ENCODE data around the gene MLST8.
A peak's percentile ranks its signal among the peaks of the same experiment; 100 is the strongest.
"Not testable (repeated sequence)": the region's sequence is repeated elsewhere in the genome, so short reads cannot be mapped to it uniquely, and the experiment has no call there.

MLST8 gene

DNA sequence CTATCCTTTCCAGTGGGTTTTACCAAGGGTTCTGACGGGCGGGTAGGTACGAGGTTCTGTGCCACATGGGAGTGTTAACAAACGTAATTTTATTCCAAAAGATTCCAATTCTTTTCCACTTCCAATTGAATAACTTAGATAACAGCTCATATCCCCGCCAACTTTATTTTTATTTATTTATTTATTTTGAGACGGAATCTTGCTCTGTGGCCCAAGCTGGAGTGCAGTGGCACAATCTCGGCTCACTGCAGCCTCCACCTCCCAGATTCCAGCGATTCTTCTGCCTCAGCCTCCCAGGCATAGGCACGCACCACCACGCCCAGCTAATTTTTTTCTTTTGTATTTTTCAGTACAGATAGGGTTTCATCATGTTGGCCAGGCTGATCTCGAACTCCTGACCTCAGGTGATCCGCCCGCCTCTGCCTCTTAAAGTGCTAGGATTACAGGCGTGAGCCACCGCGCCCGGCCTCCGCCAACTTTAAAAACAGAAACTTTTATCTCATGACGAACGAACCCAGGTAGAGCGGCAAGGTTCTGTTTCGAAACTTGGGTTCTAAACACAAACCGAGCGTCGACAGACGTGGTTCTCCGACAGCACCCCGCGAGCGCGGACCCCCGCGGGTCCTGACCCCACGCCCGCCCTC, 45.5 kb downstream of the MLST8 start:
- peak; percentile 44 for DNase-seq

DNA sequence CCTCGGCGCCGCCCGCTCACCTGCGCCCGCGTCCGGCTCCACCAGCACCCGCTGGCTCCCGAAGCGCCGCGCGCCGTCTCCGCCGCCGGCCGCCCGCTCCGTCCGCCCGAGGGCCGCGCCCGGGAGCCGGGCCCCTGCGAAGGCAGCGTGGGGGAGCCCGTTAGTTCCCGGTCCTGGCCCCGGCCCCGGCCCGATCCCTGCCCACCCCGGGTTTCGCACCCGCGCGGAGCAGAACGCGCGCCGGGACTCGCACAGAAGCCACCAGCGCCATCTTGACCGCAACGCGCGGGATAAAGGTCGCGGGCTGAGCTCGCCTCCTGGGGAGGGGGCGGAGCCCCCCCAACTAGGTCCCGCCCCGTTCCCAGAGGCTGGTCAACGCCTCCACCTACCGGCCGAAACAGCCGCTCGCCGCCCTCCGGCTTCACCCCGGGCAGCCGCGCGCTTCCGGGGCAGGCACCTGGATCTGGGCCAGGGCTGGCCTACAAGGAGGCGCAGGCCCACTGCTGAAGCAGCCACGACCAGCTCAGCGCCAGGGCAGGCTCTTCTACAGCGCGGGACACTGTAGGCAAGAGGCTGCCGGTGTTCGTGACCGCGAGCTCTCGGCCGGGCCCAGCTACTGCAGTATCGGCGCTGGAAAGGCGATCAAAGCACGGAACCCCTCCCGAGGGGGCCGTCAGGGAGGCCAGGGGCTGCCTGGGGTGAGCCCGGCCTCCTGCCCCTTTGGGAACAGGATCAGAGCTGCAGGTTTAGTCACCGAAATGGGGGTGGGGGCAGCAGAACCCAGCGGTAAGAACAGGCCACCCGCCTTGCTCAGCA, 46.2 kb downstream of the MLST8 start, which contains the start of gene ECI1:
TSS of gene ECI1 (minus strand) at position 292 of the 816 bp plus-strand sequence. CDS start at position 271, 21 bp downstream.
- DNase-seq, result peak; percentile 93

DNA sequence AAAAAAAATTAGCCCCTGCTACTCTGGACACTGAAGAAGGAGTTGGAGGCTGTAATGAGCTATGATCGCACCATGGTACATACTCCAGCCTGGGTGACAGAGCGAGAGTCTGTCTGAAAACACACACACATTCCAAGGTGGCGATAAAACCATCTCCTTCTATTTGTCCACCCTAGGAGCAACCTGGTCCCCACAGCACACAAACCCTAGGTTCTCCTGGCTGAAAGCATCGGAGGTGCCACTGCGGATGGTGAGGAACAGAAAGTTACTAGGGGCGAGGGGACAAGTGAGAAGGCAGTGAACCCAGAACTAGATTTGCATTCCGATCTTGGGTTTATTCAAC, 47.5 kb downstream of the MLST8 start:
- DNase-seq, result no peak

DNA sequence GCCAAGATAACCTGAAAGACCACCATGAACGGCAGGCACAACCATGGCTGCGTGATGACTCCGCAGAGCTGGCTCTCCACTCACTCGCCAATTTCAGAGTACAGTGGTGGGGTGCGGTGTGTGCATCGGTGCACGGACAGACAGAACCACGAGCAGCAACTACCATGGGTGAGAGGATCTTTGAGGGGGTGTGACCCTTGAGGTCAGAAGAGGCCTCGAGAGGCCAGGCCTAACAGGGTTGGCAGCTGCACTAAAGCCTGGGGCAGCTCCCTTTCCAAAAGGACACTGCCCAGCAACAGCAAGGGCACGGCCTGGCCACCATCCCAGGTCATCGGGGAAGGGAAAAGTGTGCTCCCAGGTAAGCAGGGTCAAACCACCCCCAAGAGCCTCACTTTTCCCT, 48.0 kb downstream of the MLST8 start:
- no peak for DNase-seq

DNA sequence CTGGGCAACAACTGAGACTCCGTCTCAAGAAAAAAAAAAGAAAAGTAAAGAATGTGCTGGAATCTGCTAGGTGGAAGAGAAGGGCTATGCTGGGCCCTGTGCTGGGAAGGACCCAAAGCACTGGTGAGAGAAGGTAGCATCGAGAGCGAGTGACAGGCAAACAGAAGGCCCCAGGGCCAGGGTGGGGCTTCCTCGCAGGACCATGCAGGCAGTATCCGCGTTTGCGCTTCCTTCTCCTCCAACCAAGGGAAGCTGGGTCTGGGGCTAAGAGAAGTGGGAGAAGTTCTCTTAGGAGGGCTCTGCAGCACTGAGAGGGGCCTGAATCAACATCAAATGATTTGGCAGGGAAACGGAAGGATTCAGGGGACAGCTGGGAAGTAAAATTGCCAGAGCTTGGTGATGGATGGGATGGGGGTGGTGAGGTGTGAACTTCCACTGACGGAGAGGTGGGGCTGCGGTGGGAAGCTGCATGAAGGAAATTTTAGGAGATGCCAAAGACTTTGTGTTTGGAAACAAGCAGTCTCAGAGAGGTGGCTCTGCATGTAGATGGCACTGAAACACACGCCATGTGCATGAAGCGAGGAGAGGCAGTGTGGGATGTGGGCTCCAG, 51.4 kb downstream of the MLST8 start:
- DNase-seq, result no peak

DNA sequence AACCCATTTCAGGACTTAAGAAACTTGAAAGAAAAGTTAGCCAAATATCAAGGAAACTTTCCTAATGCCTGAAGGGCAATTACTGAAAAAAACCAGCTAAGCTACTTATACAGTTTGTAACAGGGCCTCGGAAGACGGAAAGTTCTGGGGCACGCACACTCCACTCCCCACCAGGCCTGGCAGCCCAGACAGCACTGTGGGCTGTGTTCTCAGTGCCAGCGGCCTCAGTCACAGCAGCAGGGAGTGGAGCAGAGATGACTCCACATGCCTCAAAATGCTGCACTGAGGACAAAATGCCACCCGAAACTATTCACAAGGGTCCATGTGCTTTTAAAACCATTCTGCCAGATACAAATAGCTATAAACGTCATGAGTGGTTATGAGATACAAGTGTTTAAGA, 52.5 kb downstream of the MLST8 start:
- DNase-seq, result no peak

DNA sequence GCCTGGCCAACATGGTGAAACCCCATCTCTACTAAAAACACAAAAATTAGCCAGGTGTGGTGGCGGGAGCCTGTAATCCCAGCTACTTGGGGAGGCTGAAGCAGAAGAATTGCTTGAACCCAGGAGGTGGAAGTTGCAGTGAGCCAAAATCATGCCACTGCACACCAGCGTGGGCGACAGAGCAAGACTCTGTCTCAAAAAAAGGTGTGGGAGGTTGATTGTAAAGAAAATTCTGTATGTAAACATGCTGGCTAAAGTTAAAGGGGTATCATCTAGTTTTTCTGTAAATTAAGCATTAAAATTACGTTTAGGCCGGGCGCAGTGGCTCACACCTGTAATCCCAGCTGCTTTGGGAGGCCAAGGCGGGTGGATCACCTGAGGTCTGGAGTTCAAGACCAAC, 53.3 kb downstream of the MLST8 start:
- not testable (repeated sequence) for DNase-seq
